HL-60/S4 treated with retinoic acid at 250 ng/mL for 4 days and 3 days (cell line): ENCODE measurements around the gene NSG1.
"Not testable (repeated sequence)": the region's sequence is repeated elsewhere in the genome, so short reads cannot be mapped to it uniquely, and the experiment has no call there.

Experiments
- in situ Hi-C: fragments of 300-500 bp; cut with MboI; formaldehyde crosslinking; loops from 2 replicates; pipeline ENCODE4 v1.7.0; 2022; ENCODE audit warnings: low sequenced_read_pairs

Gene NSG1

DNA sequence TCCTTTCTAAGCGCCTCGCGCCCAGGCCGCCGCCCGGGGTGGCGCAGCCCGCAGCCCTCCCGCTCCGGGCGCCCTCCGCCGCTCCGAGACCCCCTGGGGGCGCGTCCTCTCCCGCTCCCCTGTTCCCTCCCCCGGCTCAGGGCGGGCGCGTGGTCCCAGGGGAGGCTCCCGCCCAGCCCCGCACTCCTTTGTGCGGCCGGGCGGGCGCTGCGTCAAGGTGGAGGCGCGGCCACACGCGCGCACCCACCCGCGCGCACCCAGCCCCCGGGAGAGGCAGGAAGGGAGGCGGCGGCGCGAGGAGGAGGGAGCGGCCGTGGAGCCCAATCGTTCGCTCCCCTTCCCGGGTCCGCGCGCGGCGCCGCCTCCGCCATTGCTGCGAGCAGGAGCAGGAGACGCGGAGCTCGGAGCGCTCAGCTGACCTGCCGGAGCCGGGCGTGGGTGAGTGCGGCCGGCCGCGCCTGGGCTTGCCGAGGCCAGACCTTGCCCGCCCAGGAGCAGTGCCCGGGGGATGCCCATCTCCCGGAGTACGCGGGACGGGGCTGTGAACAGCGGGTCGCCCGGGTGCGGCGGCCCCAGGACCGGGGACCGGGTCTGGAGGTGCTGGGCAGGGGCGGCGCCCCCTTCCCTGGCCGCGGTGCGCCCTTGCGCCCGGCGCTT, at the start of gene NSG1:
Gene NSG1, plus strand, starts transcription at position 367 of the 657 bp plus-strand sequence. CDS start 528 bp downstream, outside the sequence.
- in situ Hi-C loops, result no loop called here

DNA sequence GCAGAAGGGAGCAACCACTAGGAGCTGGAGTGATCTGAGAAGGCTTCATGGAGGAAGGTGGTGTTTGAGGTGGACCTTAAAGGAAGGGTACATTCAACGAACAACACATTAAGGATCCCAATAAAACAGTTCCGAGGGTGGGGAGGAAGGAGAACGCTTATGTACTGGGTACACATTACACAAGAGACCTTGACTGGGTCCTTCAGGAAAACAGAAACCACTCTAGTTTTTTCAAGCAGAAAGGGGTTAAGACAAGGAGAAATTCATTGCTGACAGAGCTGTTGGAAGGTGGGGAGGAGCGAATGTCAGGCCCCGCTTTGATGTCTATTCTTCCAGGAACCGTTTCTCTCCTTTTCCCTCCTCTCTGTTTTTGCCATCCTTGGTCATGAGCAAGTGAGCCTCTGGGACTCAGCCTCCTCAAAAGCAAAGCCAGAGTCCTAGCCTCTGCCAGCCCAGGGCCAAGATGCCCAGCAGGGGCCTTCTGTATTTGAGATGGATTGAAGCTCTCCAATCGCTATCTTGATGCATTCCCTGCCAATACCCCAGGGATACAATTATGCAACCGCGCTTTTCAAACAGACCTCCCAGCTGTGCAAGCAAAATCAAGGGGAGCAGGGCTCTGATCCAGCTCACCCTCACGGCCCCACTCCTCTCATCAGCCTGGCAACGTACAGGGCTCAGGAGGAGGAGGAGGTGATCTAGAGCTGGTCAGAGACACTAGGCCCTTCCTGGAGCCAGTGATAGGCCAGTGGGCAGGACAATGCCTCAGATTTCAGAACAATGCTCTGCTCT, 48.5 kb upstream of the NSG1 start:
- in situ Hi-C loops, result loop anchor here (10.0 kb wide), 1 partner anchor 74 kb away; no protein-coding TSS in a partner anchor

DNA sequence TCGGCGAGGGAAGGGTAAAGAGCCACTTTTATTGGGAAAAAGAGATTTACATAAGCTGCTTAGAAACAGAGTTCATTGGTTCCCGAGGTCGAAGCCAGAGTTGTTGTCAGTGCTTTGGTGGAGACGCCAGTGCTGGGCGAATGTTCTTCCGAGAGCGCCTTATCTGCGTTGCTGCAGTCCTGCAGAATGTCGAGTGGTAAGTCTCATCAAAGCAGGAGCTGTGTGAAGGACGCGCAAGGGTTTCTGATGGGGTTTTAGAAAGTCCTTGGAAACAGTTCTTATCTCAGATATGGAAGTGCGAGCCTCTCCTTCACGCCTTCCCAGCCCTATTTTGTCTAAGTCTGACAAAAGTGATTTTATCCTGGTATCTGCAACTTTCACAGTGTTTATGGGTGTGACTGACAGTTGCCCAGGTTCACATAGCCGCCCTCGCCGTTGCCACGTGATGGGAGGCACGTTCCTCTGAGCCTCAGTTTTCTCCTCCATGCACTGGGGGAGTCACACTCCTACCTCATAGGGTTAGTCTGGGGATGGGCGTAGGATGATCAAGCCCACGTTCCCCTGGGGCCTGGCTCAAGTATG, 47.3 kb upstream of the NSG1 start:
- in situ Hi-C loops, result loop anchor here (10.0 kb wide), 1 partner anchor 75 kb away; no protein-coding TSS in a partner anchor

- in situ Hi-C loops, result no loop called here
Observed at GRCh38 chr4:4341861-4342650, 44.8 kb upstream of the NSG1 start.

DNA sequence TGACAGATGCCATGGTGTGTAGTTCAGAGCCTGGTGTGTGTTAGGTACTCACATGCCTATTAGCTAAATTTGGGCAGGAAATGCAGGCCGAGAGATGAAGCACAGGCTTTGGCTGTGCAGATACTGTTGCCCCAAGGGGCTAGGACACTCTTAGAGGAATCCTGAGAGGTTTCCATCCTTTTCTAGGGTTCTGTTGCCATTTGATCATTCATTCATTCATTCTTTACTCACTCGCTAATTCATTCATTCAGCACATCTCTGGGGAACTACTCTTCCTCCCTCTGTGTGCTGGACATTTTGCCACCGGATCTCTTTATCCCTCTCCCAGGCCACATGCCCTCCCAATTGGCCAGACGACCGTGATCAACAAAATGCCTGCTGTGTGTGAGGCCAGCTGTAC, 43.9 kb upstream of the NSG1 start:
- in situ Hi-C loops, result no loop called here

GRCh38 chr4:4344915-4345527, 41.9 kb upstream of the NSG1 start:
- in situ Hi-C loops, result no loop called here

GRCh38 chr4:4347585-4347984, 39.3 kb upstream of the NSG1 start:
- in situ Hi-C loops, result no loop called here

DNA sequence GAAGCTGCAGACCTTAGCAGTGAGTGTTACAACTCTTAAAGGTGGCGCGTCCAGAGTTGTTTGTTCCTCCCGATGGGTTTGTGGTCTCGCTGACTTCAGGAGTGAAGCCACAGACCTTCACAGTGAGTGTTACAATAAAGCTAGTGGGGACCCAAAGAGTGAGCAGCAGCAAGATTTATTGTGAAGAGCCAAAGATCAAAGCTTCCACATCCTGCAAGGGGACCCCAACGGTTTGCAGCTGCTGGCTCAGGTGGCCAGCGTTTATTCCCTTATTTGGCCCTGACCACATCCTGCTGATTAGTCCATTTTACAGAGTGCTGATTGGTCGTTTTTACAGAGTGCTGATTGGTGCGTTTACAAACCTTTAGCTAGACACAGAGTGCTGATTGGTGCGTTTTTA, 38.3 kb upstream of the NSG1 start:
- in situ Hi-C loops, result not testable (repeated sequence)

- in situ Hi-C loops, result no loop called here
Observed at GRCh38 chr4:4349867-4350266, 37.0 kb upstream of the NSG1 start.

DNA sequence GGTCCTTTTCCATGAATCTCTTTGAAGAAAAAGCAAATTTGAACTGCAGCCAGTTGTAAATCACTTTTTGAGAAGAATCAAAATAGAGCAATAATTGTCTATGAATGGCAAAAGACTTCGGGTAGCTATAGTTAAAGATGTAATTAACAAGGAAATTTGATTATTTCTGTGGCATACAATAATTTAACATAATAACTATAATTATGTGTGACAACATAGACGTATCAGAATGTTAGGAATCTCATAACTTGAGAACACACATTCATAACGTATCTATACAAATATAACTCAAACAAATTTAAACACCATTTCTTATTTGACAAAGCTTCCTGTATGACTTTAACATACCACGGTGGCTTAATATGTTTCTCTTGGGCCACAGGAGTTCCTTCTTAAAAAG, 36.0 kb upstream of the NSG1 start:
- in situ Hi-C loops, result no loop called here

DNA sequence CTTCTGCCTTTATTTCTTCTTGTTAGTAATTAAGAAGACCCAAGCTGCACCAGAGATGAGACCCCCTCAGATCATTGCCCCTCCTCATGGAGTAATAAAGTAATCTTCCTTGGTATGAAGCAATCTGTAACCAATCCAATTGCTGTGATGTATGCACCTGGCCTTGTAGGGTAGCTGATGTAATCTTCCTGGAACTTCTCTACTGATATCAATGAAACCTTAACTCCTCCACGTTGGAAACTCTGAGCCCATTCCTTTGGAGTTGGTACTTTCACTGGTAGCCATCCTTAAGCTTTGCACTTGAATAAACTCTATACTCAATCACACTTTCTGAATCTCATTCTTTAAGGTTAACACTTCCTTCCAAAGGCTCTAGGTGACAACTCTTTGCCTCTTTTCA, 31.6 kb upstream of the NSG1 start:
- in situ Hi-C loops, result no loop called here

GRCh38 chr4:4356106-4357041, 30.5 kb upstream of the NSG1 start:
- in situ Hi-C loops, result no loop called here

GRCh38 chr4:4358093-4358854, 28.6 kb upstream of the NSG1 start:
- in situ Hi-C loops, result no loop called here

DNA sequence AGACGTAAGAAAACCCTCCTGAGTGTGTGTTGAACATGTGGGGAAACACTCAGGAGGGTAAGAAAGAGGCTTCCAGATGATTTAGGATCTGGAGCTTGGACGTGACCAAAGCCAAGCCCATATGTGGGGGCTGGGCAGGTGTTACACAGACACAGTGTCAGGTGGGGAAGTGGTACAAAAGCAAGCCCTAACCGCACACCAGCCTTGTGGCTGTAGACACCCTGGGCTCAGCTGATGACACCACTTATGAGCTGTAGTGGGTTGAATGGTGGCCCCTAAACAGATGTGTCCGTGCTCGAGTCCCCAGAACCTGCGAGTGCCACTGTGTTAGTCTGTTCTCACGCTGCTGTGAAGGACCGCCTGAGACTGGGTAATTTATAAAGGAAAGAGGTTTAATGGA, 25.0 kb upstream of the NSG1 start:
- in situ Hi-C loops, result no loop called here

DNA sequence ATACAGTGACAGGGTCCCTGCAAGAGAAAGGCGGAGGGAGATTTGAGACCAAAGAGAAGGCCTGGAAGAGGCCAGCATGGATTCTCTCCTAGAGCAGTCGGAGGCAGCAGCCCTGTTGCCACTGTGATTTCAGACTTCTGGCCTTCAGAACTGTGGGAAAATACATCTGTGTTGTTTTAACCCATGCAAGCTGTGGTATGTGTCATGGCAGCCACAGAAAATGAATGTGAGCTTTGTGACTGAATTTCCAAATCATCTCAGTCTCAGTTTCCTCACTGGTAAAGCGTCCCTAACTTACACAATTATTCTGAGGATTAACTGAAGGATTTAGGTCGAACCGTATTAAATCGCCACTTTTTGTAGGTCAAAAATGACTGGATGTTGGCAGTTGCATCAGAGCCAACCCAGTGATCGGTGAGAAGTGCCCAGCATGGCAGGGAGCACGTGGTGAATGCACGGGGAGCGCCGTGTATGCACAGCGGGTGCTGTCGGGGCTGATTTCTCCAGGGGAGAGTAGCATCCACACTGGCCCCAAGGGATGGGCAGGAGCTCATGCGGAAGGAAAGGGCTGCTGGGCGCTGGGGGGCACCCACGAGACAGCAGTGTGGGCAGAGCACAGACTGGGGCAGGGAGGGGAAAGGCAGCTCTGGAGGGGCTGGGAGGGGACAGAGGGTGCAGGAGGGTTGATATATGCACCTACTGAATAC, 23.8 kb upstream of the NSG1 start:
- in situ Hi-C loops, result no loop called here

DNA sequence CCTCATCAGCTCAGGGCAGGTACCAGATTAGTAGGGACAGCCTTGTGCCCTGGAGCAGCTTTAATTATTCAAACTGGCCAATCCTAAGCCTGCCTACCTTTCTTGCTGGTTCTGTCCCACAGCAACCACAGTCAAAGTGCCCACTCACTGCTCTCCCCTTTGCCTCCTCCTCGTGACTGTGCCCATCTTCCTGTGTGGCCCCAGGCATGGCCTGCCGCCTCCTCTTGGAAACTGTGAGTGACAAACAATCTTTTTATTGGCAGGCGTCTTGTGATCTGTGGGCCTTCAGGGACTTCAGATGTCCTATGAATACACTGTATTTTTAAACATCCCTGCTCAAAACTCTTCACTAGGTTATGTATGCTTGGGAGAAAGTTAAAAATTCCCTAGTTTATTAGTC, 22.8 kb upstream of the NSG1 start:
- in situ Hi-C loops, result no loop called here

- in situ Hi-C loops, result no loop called here
Observed at GRCh38 chr4:4364486-4365208, 22.3 kb upstream of the NSG1 start.
